ENCODE data around the gene NOVA1.

NOVA1 gene

GRCh38 chr14:26593357-26593756, 4.5 kb downstream of the NOVA1 start:
- DNase-seq, result no peak

DNA sequence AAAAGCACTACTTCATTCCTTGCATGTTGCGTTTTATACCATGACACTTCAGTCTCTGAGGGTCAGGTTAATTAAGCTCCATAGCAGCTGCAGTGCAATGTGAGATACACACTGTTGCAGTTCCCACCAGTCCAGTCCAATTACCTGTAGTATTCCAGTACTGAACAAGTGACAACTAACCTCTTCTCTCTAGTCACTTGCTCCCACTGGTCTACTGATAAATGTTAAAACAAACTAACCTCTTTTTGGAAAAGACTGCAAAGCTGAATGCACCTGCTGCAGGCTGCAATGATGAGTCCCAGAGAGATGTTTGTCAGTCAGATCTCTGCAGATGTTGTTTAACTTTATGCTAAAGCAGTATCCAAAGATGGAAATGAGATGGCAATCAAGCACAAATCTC, 7.9 kb downstream of the NOVA1 start:
- DNase-seq, result no peak

DNA sequence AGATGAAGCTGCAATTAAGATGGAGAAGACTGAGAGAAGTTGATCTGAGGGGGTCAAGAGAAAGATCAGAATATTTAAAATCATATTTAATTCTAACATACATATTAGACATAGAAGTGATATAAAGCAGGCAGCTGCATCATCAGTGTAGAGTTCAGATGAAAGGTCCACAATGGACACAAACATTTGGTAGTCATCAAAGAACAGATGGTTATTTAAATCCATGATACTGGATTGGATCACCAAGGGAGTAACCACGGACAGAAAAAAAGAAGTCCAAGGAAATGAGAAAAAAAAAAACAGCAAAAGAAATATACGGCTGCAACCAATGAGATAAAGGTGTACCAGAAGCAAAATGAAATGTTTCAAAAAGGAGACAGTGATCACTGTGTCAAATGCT, 20.1 kb downstream of the NOVA1 start:
- no peak for DNase-seq

DNA sequence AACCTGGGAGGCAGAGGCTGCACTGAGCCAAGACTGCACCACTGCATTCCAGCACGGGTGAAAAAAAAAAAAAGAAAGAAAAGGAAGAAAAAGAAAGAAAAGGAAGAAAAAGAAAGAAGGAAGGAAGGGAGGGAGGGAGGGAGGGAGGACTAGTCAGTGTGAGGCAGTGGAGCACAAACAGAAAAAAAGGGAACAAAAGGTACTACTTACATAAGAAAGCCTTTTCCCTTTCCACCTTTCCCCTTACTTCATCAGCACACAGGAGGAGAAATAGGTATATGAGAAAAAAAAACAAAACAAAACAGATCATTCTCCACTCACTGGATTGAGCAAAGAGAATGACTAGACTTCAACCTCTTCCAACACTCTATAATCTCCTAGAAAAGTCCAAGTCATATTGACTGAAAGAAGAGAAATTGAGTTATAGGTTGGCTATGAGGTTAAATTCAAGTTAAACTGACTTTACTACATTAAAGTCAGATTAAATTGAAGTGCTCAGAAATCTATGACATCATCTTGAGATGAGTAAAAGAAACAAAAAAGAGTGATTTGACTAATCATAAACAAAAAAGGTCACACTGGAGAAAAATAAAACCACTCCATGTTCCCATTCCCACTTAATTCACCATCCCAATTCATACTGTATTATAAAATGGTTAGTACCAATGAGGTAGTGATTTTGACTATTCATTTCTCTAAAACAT, 43.6 kb downstream of the NOVA1 start:
- no peak for DNase-seq

DNA sequence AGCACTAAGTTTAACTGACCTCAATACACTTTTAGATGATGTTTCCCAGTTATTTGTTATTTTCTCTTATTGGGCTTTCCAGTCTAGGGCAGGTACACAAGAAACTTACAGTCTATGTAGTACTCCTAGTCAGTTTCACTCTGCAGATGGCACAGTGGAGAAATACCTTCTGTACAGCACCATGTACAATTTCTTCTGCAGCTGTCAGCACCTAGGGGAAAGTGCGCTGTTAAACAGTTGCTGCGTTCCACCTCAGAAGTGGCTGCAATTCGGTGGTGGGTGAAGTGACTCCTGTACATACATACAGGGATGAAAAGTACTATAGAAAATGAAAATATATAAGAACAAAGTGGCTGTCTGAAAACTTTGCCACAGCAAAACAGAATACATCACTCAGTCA, 48.3 kb downstream of the NOVA1 start:
- DNase-seq, result no peak

GRCh38 chr14:26548406-26548805, 49.4 kb downstream of the NOVA1 start:
- no peak for DNase-seq

DNA sequence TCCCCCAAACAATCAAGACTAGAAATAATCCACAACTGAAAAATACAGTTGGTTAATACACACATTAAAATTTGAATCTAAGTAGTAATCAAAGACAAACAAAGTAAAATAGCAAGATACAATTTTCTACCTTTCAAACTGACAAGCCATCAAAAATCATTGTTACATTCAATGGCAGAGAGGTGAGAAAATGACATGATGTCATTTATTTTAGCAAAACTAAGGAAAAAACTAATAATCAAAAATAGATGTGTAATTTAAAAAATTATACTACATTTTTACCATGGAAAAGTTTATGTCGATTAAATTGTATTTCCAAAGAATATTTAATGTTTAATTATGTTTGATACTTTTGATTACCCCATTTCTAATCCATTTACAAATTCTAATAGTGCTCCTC, 59.7 kb downstream of the NOVA1 start:
- no peak for DNase-seq

DNA sequence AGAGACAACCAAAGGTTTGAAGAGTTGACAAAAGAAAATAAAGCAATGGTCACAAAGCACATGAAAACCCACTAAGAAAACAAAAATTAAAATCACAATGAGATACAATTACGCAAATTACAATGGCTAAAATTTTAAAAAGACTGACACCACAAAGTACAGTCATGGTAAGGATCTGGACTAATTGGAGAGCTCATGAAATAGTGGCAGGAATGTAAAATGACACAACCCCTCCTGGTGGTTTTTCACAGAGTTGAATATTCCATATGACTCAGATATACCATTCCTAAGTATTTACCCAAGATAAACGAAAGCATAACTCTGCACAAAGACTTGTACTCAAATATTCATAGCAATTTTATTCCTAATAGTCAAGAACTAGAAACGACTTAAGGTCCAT, 65.9 kb downstream of the NOVA1 start:
- no peak for DNase-seq

- no peak for DNase-seq
These were observed 69.2 kb downstream of the NOVA1 start for GRCh38 chr14:26528415-26529182.

DNA sequence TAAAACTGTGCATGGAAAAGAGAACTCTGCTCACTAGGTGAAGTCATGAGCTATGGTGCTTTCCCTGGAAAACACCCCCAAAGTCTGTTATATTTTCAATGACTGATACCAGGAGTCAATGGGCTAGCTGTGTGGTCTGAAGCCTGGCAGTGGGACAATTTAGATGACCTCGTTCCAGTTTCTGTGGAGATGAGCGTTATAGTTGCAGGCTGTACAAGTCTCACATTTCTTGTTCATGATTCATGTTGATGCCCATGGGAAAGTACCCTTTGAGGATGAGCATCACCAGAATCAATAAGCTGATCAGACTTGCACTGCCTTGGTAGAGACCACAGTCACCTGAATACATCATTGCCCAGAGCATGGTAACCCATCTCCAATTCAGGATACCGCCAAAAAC, 70.7 kb downstream of the NOVA1 start:
- no peak for DNase-seq

DNA sequence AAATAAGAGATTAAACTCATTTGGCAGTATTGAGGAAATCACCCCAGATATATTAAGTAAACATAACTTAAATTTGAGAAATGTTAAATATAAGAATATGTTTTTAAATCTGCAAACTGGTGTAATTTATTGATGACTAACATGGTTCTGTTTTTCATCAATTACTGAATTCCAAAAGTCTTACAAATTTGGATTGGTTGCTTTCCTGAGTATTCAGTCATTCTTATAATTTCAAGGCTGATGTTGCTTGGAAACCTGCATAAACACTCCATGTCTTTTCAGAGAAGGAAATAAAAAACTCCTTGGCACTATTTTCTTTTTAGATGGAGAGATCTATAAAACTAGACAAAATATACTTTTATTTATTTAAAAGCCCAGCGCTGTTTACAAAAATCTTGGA, 71.7 kb downstream of the NOVA1 start:
- no peak for DNase-seq

GRCh38 chr14:26525085-26525484, 72.7 kb downstream of the NOVA1 start:
- no peak for DNase-seq

GRCh38 chr14:26522967-26523366, 74.9 kb downstream of the NOVA1 start:
- DNase-seq, result no peak

GRCh38 chr14:26517771-26518170, 80.1 kb downstream of the NOVA1 start:
- no peak for DNase-seq

DNA sequence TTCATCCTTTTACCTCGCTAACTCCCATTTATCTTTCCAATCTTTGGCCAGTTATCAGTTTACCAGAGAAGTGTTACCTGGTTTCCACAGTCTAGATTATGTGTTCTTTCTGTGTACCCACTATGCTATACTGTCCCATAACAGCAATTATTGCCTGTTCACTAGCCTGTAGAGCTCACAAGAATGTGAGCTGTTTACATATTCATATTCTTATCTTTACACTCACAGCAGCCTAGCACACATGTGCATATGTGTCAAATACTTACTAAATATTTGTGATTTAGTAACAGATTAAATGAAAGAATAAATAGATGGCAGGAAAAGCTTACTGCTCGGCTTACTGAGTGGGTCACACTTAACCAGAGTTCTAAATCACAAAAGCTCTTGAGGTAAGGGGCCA, 97.8 kb downstream of the NOVA1 start:
- DNase-seq, result no peak

- DNase-seq, result no peak
These were observed 98.3 kb downstream of the NOVA1 start for GRCh38 chr14:26499546-26499945.

- DNase-seq, result no peak
These were observed 110.9 kb downstream of the NOVA1 start for GRCh38 chr14:26486922-26487321.

DNA sequence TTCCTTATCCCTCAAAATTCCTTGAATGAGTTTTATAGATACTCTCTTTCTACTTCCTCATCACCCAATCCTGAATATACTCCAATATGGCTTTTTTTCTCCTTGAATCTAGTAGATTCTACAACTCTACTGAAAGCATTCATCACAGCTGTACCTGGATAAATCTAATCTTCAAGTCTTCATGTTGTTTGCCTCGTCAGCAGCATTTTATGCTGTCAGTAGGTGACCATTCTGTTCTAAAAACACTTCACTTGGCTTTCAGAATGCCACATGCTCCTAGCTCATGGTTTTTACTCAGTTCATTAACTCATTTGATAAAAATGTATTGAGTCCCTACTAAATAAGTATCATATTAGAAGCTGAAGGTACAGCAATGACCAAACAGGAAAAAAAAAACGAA, 113.3 kb downstream of the NOVA1 start:
- no peak for DNase-seq

GRCh38 chr14:26478967-26479366, 118.9 kb downstream of the NOVA1 start:
- DNase-seq, result no peak

- DNase-seq, result no peak
These were observed 131.0 kb downstream of the NOVA1 start for GRCh38 chr14:26466862-26467261.

- no peak for DNase-seq
These were observed 134.7 kb downstream of the NOVA1 start for GRCh38 chr14:26463136-26463535.

DNA sequence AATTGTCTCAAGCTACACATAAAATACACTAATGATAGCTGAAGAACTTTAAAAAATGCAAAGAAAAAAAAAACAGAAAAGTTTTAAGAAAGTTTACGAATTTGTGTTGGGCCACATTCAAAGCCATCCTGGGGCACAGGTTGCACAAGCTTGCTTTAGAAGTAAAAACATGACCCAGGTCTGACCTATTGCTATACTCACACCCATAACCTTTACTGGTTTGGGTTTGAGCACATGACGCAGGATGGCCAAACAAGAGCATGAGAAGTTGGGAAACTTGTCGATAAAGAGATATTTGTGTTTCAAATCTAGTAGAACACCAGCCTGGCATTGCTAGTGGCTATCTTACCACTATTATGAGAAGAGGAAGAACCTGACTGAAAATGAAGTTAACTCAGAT, 143.7 kb downstream of the NOVA1 start:
- DNase-seq, result no peak

DNA sequence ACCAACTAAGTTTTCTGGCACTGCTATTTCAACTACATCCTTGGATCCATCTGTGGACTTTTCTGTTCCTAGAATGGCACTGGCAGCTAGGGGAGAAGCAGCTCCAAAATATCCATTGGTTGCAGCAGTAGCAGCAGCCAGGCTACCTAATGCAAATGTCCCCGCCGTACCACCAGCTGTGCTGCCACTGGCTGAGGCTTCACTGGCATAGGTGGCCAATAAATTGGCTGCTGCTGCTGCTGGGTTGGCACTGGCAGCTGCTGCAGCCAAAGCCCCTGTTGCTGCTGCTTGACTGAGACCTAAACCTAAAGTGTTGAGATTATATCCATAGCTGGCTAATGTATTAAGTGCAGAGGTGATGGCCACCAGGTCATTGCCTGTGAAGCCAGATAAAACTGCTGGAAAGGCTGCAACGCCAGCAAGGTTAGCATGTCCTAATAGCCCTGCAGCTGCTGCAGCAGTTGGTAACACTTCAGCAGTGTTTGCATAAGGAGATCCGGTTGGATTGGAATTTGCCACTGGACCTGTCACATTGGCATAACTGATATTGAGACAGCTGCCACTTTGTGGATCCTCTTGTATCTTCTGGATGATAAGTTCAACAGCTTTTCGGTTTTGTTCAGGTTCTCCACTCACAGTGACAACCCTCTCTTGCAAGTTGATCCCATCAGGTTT, 149.5 kb downstream of the NOVA1 start:
- DNase-seq, result no peak

DNA sequence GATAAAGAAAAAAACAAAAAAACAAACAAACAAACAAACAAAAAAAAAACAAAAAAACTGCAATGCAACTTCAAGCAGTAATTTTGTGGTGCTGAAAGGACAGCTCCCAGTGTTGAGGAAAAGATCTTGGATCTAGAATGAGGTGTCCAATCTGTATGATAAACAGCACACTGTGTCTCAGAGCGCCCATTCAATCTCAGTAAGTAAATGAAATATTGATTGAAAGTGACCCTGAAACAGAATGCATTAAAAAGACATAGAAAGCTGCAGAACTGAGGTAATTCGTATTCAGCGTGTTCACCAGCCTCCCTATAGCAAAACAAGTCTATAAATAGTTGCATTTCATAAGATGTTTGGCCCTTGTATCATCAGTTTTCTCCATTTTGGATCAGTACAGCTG, 153.0 kb downstream of the NOVA1 start:
- DNase-seq, result no peak

All from stimulated activated CD4-positive, alpha-beta T cell treated with anti-CD3 and anti-CD28 coated beads, Interleukin-2, amount 100 ng/mL, for 48 hours (primary cell).